H1 (cell line): ENCODE measurements around the gene MARCOL.

Experiments
- ATF2 ChIP-seq: IDR thresholded peaks from 2 replicates; pipeline ENCODE4 v1.6.1; 2012; ENCODE audit warnings: low read length, inconsistent platforms
- BCL11A ChIP-seq, 2 experiments: IDR thresholded peaks; one replicate each; pipeline ENCODE4 v1.6.1; 2011; ENCODE audit warnings: low read depth in 2 of 2, low read length in 2 of 2, mild to moderate bottlenecking in 2 of 2
- CEBPB ChIP-seq: IDR thresholded peaks from 2 replicates; pipeline ENCODE4 v1.6.1; 2012; ENCODE audit warnings: low read depth, low read length
- CREB1 ChIP-seq: IDR thresholded peaks from 2 replicates; pipeline ENCODE4 v1.6.1; 2012; ENCODE audit warnings: inconsistent platforms
- EP300 ChIP-seq, 2 experiments: IDR thresholded peaks; 1 replicate in 1 of 2; 2 replicates in 1 of 2; pipeline ENCODE4 v1.6.1; 2011 to 2012; ENCODE audit warnings: low read depth in 2 of 2, low read length in 2 of 2, mild to moderate bottlenecking in 2 of 2, borderline replicate concordance in 1 of 2, inconsistent platforms in 1 of 2, moderate library complexity in 1 of 2
- EZH2 ChIP-seq: fragments of 200-600 bp; sonication (generic); IDR thresholded peaks from 2 replicates; pipeline ENCODE4 v1.7.1; 2012; ENCODE audit warnings: low read depth, mild to moderate bottlenecking, moderate library complexity, low read length, inconsistent platforms; ENCODE audit not compliant: severe bottlenecking
- GABPA ChIP-seq: IDR thresholded peaks from 2 replicates; pipeline ENCODE4 v1.6.1; 2011; ENCODE audit warnings: mild to moderate bottlenecking, low read length, moderate library complexity, borderline replicate concordance; ENCODE audit not compliant: insufficient read depth
- JUN ChIP-seq: IDR thresholded peaks from 2 replicates; pipeline ENCODE4 v1.6.1; 2011; ENCODE audit warnings: low read depth, mild to moderate bottlenecking, improper control_type of control experiment, low read length
- JUND ChIP-seq: IDR thresholded peaks from 2 replicates; pipeline ENCODE4 v1.6.1; 2011; ENCODE audit warnings: mild to moderate bottlenecking, improper control_type of control experiment, low read length
- POLR2A ChIP-seq, 2 experiments: IDR thresholded peaks; 1 replicate in 1 of 2; 2 replicates in 1 of 2; pipeline ENCODE4 v1.6.1; 2011; ENCODE audit warnings: low read depth in 2 of 2, low read length in 2 of 2, mild to moderate bottlenecking in 2 of 2; ENCODE audit errors: control extremely low read depth in 1 of 2
- RFX5 ChIP-seq: IDR thresholded peaks from 2 replicates; pipeline ENCODE4 v1.6.1; 2011; ENCODE audit warnings: low read depth, low read length, improper control_type of control experiment, borderline replicate concordance
- TEAD4 ChIP-seq: IDR thresholded peaks from 2 replicates; pipeline ENCODE4 v1.6.1; 2012; ENCODE audit warnings: low read depth, low read length, inconsistent platforms, mixed read lengths
- TF ChIP-seq, protein P1 (sequence below), 3 experiments: IDR thresholded peaks; 1 replicate in 2 of 3; 2 replicates in 1 of 3; pipeline versions ENCODE4 v1.5.1 to v1.6.1; 2011; ENCODE audit warnings: low read length in 3 of 3, mild to moderate bottlenecking in 3 of 3, inconsistent platforms in 2 of 3, low read depth in 1 of 3, moderate library complexity in 1 of 3; ENCODE audit not compliant: insufficient read depth in 1 of 3; ENCODE audit errors: control extremely low read depth in 1 of 3

DNA sequence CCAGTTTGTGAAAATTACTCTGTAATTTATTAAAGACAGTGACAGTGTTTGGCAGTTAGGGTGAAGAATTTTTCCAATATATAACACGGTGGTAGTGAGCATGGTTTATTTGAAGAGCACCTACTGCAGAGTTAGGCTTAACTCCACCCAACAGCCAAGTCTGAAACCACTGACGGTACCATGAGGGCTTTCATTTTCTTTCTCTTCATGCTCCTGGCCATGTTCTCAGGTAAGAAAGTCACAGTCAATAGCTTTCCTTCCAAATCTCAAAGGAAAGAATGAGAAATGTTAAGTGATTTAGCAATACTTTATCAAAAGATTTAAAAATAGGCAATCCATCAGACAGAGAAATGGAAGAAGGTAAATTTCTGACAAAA lies at the start of gene MARCOL:
- no peak for TF ChIP-seq EP300 (IDR thresholded peaks at IDR 0.05; ENCODE audit: borderline replicate concordance in 1 of 2, low read depth in 2 of 2, low read length in 2 of 2)
- TF ChIP-seq, protein P1, sequence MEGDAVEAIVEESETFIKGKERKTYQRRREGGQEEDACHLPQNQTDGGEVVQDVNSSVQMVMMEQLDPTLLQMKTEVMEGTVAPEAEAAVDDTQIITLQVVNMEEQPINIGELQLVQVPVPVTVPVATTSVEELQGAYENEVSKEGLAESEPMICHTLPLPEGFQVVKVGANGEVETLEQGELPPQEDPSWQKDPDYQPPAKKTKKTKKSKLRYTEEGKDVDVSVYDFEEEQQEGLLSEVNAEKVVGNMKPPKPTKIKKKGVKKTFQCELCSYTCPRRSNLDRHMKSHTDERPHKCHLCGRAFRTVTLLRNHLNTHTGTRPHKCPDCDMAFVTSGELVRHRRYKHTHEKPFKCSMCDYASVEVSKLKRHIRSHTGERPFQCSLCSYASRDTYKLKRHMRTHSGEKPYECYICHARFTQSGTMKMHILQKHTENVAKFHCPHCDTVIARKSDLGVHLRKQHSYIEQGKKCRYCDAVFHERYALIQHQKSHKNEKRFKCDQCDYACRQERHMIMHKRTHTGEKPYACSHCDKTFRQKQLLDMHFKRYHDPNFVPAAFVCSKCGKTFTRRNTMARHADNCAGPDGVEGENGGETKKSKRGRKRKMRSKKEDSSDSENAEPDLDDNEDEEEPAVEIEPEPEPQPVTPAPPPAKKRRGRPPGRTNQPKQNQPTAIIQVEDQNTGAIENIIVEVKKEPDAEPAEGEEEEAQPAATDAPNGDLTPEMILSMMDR (IDR thresholded peaks at IDR 0.05; ENCODE audit: control extremely low read depth in 1 of 3, insufficient read depth in 1 of 3, low read depth in 1 of 3, low read length in 3 of 3), result no peak
- no peak for TF ChIP-seq BCL11A (IDR thresholded peaks at IDR 0.05; ENCODE audit: low read depth in 2 of 2, low read length in 2 of 2)
- no peak for TF ChIP-seq CEBPB
- no peak for TF ChIP-seq TEAD4
- no peak for TF ChIP-seq JUN
- TF ChIP-seq GABPA, result no peak
- no peak for TF ChIP-seq EZH2
- TF ChIP-seq POLR2A (IDR thresholded peaks at IDR 0.05; ENCODE audit: control extremely low read depth in 1 of 2, low read depth in 2 of 2, low read length in 2 of 2), result no peak
- TF ChIP-seq CREB1, result no peak
- TF ChIP-seq RFX5, result no peak
- TF ChIP-seq JUND, result no peak
- no peak for TF ChIP-seq ATF2
